ENCODE measurements around the gene WDR64. TPM values are rescaled to one million over a fixed set of nuclear protein-coding genes. Genes with fewer than 3 reads are reported as not detected.
A peak's percentile ranks its signal among the peaks of the same experiment; 100 is the strongest.

The WDR64 gene
- total and polyA plus RNA-seq, 5 donors, result 0.29 to 0.54 TPM; not detected in 3

DNA sequence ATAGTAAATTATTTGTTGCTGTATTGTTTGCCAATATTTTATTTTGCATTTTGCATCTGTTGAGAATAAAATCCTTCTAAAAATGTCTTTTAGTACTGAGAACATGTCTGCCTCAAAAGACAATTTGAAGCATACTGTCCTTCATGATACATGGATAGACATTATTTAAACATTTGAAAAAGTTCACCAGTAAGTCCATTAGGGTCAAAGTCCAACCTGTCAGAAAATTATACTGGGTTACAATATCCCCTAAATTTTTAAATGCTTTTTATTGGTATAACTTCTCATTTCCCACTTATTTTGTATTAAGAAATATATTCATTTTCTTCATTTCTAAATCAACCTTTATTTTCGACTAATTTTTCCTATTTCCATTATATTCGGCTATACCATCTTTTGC, 21.2 kb upstream of the WDR64 start:
- 97% methylated on average over 2 of the region's 2 CpGs for WGBS
- Histone ChIP-seq H3K4me1 (ENCODE audit: control insufficient read depth, insufficient read depth, low read length) (no peaks in the 10 kb centered on the region), H3K27me3 (ENCODE audit: control insufficient read depth, insufficient read depth) (no peaks in the 10 kb centered on the region), H3K4me3 (ENCODE audit: low read length) (no peak overlapping the region), H3K27ac (ENCODE audit: low read length) (no peak overlapping the region), H3K9me3 (ENCODE audit: control insufficient read depth, low read length) (no peaks in the 10 kb centered on the region)
- no peak for ATAC-seq
- intact Hi-C loops (cut with DNase I), result no loop called here
- DNase-seq, result no peak

DNA sequence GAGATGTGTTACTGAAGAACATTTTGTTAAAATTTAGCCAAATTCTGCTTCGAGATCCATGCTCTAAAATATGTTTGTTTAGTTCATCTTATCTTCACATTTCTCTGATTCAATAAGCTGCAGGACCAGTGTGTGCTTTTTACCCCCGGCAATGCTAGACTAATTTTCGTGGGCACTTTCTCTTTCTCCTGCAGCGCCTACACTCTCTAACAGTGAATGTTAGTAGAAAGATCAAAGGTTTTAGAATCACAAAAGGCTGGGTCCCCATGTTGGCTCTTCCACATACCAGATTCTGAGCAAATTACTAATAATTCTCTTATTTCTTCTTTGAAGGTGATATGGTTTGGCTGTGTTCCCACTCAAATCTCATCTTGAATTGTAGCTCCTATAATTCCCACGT, 20.4 kb upstream of the WDR64 start:
- DNase-seq (no peak), ATAC-seq (no peak)
- H3K27me3 ChIP-seq (ENCODE audit: control insufficient read depth, insufficient read depth), result no peaks in the 10 kb centered on the region
- intact Hi-C loops (cut with DNase I), result no loop called here
- H3K4me3 ChIP-seq (ENCODE audit: low read length), result no peak overlapping the region
- no peak overlapping the region for H3K27ac ChIP-seq (ENCODE audit: low read length)
- no peaks in the 10 kb centered on the region for H3K4me1 ChIP-seq (ENCODE audit: control insufficient read depth, insufficient read depth, low read length)
- WGBS, result 82% methylated on average over 5 of the region's 5 CpGs
- no peaks in the 10 kb centered on the region for H3K9me3 ChIP-seq (ENCODE audit: control insufficient read depth, low read length)

DNA sequence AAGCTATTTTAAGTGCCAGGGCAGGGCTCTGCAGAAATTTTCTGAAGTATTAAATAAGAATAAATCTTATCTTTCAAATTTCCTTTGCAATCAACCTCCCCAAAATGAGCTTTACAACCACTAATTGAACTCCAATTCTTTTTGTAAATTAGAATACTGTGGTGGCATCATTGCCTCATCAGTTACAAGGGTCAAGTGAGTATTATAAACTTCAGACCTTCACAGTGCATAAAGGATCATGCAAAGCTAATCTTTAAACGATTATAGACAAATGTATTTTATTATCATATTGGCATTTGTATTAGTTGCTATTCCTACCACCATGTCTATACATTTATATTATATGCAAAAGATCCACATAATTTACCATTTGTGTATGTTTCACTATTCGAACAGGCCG, 19.1 kb upstream of the WDR64 start:
- Histone ChIP-seq H3K4me3 (ENCODE audit: low read length) (no peak overlapping the region), H3K27ac (ENCODE audit: low read length) (no peak overlapping the region), H3K4me1 (ENCODE audit: control insufficient read depth, insufficient read depth, low read length) (no peaks in the 10 kb centered on the region), H3K27me3 (ENCODE audit: control insufficient read depth, insufficient read depth) (no peaks in the 10 kb centered on the region), H3K9me3 (ENCODE audit: control insufficient read depth, low read length) (no peaks in the 10 kb centered on the region)
- WGBS, result 92% methylated on average over 3 of the region's 3 CpGs
- DNase-seq (no peak), ATAC-seq (no peak)
- intact Hi-C loops (cut with DNase I), result no loop called here

DNA sequence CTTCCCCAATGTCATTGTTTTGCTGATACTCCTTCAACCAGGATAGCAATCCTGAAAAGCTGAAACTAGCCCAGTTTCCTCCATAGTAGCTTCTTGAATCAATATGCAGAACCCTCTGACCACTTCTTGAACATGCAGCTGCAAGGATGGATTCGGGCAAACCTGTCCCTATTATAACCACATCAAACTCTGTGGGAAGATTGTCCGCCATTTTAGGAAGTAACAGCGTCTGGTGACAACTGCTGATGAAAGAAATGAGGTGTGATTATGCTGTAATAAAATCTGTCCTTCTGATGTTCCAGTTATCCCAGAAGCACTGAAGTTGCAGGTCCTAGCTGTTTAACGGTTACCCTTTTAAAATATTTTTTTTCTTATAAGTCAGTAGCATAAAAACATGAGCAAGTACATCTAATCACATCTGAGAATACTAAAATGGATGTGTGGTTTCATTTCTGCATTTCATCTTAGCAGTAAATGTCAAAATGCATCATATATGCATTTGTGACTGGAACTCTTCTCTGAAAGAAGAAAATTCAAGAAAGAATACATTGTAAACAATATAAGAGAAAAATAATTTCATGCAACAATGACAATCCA, 16.4 kb upstream of the WDR64 start:
- ATAC-seq (no peak), DNase-seq (no peak)
- Histone ChIP-seq H3K4me1 (ENCODE audit: control insufficient read depth, insufficient read depth, low read length) (no peaks in the 10 kb centered on the region), H3K4me3 (ENCODE audit: low read length) (no peak overlapping the region), H3K9me3 (ENCODE audit: control insufficient read depth, low read length) (no peaks in the 10 kb centered on the region), H3K27me3 (ENCODE audit: control insufficient read depth, insufficient read depth) (no peaks in the 10 kb centered on the region), H3K27ac (ENCODE audit: low read length) (no peak overlapping the region)
- intact Hi-C loops (cut with DNase I), result no loop called here
- 92% methylated on average over 4 of the region's 4 CpGs for WGBS

DNA sequence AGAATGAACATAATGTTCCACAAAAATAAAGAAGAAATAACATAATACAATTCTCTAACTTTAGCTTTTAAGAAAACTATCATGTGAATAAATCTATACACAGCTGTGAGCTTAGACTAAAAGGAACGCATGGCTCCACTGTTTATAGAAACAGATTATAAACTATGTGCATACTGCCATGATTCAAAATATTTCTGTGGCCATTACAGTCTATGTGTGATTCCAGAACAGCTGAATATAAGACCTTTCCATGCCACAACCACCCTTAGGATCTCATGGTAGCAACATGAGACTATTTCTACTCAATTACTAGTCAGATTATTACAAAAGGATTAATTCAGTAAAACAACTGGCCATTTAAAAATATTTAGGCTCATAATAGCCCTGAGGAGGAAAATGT, 15.8 kb upstream of the WDR64 start:
- intact Hi-C loops (cut with DNase I), result no loop called here
- no peaks in the 10 kb centered on the region for H3K4me1 ChIP-seq (ENCODE audit: control insufficient read depth, insufficient read depth, low read length)
- H3K4me3 ChIP-seq (ENCODE audit: low read length), result no peak overlapping the region
- no peaks in the 10 kb centered on the region for H3K9me3 ChIP-seq (ENCODE audit: control insufficient read depth, low read length)
- no peak overlapping the region for H3K27ac ChIP-seq (ENCODE audit: low read length)
- WGBS, result 71% methylated on average over 1 of the region's 1 CpG
- no peak for ATAC-seq
- DNase-seq, result no peak
- H3K27me3 ChIP-seq (ENCODE audit: control insufficient read depth, insufficient read depth), result no peaks in the 10 kb centered on the region

DNA sequence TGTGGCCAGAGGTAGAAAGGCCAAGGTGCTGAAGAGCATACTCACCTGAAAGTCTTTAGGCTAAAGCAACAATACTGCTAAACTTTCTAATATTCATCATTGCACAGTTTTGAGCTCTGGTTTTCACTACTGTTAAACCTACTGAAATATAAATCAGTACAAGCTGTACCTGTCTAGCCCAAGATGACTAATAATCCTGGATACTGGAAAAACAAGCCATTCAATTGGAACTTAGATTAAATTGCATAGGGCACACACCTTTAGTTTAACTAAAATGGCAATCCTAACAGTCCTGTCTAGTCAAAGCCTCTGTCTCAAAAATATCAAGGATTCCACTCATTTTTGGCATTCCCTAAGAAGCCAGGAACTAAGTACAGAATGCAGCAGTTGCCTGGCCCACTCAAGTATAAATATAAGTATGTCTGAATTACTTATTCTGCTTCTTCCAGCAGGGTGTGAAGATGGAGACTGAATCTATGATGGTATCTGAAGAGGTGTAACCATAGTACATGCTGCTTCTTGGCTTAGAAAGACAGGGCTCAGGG, 15.0 kb upstream of the WDR64 start:
- Histone ChIP-seq H3K4me1 (ENCODE audit: control insufficient read depth, insufficient read depth, low read length) (no peaks in the 10 kb centered on the region), H3K9me3 (ENCODE audit: control insufficient read depth, low read length) (no peaks in the 10 kb centered on the region), H3K27me3 (ENCODE audit: control insufficient read depth, insufficient read depth) (no peaks in the 10 kb centered on the region), H3K27ac (ENCODE audit: low read length) (no peak overlapping the region), H3K4me3 (ENCODE audit: low read length) (no peak overlapping the region)
- DNase-seq (no peak), ATAC-seq (no peak)
- intact Hi-C loops (cut with DNase I), result no loop called here

DNA sequence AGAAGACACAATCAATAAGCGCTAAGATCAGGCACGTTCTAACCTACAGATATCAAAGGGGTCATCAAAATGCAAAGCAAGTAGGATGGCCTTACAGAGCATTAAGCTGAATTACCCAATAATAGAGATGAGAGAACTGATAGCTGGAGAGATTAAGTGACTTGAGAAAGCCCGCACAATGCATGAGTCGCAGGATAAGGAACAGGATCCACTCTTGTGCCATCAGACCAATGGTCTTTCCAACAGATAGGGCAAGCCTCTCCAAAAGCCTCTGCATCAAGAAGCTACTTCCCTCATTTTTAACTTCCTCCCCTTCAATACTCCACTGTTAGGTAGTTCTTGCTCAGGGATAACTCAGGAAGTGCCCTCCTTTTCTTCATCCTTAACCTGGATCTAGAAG, 14.5 kb upstream of the WDR64 start:
- H3K4me3 ChIP-seq (ENCODE audit: low read length), result no peak overlapping the region
- H3K9me3 ChIP-seq (ENCODE audit: control insufficient read depth, low read length), result no peaks in the 10 kb centered on the region
- H3K27ac ChIP-seq (ENCODE audit: low read length), result no peak overlapping the region
- WGBS, result 85% methylated on average over 4 of the region's 4 CpGs
- no peak for DNase-seq
- no peaks in the 10 kb centered on the region for H3K27me3 ChIP-seq (ENCODE audit: control insufficient read depth, insufficient read depth)
- ATAC-seq, result no peak
- intact Hi-C loops (cut with DNase I), result no loop called here
- H3K4me1 ChIP-seq (ENCODE audit: control insufficient read depth, insufficient read depth, low read length), result no peaks in the 10 kb centered on the region

DNA sequence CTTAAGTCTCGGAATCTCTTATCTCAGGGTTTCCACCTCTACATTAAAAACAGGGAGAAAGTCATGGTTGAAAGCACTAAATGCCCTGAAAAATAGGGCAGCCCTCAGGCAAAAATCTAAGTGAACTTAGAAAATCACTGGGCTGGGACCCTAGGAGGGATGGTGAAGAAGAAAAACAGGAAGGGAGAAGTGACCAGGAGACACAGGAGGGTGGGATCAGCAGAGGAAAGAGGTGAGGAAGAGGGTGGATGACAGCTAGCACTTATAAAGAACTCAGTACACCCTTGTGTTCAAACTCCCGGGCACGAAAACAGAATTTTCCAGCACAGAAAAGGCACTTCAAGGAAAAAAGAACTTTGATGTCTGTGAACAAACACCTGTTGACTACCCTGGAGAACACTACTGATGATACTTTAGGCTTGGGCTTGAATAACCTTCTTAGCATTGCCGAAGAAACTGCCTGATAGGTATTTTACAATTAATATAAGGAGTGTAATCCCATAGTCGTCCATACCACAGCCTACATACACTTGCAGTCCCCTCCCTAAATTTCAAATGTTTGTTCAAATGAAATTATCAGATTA, 13.9 kb upstream of the WDR64 start:
- H3K4me3 ChIP-seq (ENCODE audit: low read length), result no peak overlapping the region
- WGBS, result 68% methylated on average over 5 of the region's 5 CpGs
- intact Hi-C loops (cut with DNase I), result no loop called here

DNA sequence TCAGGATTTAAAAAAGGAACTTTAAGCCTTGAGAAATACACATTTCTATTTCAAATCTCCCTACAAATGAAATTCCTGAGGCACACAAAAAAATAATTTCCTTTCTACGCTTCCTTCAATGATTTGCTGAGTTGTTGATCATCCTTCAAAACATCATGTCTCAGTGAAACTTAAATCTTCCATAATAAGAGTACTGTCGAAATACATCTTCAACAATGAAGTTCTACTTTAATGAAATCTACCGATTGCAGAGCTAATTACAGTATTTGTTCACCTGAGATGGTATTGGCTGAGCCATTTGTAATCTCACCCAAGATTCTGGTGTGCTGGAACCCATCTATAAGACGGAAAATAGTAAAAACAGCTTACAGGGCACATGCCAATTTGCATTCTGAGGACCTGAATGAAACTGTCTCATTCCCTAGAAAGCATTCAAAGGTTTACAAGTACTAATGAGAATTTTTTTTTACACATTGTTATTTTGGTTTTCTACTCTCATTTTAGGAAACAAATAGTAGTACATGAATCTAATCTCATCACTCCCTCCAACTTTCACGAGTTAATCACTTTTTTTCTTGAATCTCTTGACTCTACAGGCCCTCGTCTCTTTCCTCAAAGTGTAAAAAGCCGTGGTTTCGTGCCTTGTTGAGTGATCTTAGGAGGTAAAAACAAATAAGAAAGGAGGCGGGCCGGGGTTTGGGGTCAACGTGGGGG, 13.0 kb upstream of the WDR64 start:
- DNase-seq (no peak), ATAC-seq (no peak)
- H3K4me1 ChIP-seq (ENCODE audit: control insufficient read depth, insufficient read depth, low read length), result no peaks in the 10 kb centered on the region
- no peaks in the 10 kb centered on the region for H3K27me3 ChIP-seq (ENCODE audit: control insufficient read depth, insufficient read depth)
- WGBS, result 14% methylated on average over 11 of the region's 11 CpGs
- no peaks in the 10 kb centered on the region for H3K9me3 ChIP-seq (ENCODE audit: control insufficient read depth, low read length)
- peak overlapping the region; percentile 86 for H3K4me3 ChIP-seq (ENCODE audit: low read length)
- intact Hi-C loops (cut with DNase I), result no loop called here
- H3K27ac ChIP-seq (ENCODE audit: low read length), result no peak overlapping the region

More for the DNA sequence above, 13.9 kb upstream of the WDR64 start:
- no peaks in the 10 kb centered on the region for H3K9me3 ChIP-seq (ENCODE audit: control insufficient read depth, low read length)
- H3K4me1 ChIP-seq (ENCODE audit: control insufficient read depth, insufficient read depth, low read length), result no peaks in the 10 kb centered on the region
- H3K27me3 ChIP-seq (ENCODE audit: control insufficient read depth, insufficient read depth), result no peaks in the 10 kb centered on the region
- no peak overlapping the region for H3K27ac ChIP-seq (ENCODE audit: low read length)
- ATAC-seq (no peak), DNase-seq (no peak)

DNA sequence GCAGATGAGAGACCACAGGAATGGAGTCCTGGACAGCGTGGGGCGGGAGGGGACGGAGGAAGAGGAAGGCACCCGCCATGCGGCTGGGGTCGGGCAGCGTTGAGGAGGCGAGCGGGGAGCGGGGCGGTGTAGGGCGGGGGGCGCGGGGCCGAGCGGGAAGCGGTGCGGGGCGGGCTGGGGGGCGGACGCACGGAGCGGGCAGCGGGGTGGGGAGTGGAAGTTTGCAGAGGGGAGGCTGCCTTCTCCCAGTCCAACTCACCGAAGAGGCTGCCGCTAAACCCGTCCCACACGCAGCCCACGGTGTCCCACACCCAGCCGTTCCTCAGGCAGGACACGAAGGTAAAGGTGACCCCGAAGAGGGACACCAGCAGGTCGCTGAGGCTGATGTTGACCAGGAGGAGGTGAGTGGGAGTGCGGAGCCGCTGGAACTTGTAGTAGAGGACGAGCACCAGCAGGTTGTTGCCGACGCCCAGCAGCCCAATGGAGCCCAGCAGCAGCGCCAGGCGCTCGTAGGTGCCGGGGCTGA, 12.4 kb upstream of the WDR64 start:
- ATAC-seq (peak; percentile 19 to 22), DNase-seq (peak in 2 of 3 donors; percentile 25 to 72)
- WGBS, result 1% methylated on average over 42 of the region's 42 CpGs

DNA sequence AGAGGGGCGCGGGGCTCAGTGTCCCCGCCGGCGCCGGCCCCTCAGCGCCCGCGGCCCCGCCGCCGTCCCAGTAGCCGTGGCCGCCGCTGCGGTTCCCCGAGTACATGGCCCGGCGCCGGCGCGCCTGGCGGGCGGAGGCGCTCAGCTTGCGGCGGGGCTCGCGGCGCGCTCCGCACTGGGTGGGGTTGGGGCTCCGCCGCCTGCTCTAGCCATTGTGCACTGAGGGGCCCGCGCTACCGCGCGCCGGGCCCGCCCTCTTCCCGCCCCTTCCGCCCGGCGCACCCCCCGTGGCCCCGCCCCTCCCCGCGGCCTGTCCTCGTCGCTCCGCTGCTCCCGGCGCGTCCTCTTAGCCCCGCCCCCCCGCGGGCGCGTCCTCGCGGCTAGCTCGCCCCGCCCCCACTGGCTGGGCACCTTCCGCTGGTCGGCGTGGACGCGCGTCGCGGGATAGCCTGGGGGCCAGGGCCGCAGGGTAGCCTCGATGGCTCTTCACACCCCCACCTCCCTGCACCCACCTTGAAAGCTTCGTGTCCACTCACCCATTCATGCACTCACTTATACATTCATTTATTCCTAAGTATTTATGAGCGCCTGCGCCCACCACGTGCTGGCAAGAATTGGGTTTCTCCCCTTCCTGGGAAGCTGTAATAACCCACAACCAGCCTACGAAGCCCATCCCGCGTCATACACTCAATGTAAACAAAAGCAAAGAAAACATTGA, 11.8 kb upstream of the WDR64 start, which contains the start of the genes CHML and OPN3:
TSS of gene CHML (minus strand) at position 221 of the 718 bp plus-strand sequence. CDS start 4,603 bp downstream, outside the sequence.
TSS of gene OPN3 (minus strand) at position 221 of the 718 bp plus-strand sequence. CDS start at position 106, 115 bp downstream.
- H3K9me3 ChIP-seq (ENCODE audit: control insufficient read depth, low read length), result no peaks in the 10 kb centered on the region
- ATAC-seq, result peak; percentile 100
- H3K27me3 ChIP-seq (ENCODE audit: control insufficient read depth, insufficient read depth), result no peaks in the 10 kb centered on the region
- 5% methylated on average over 81 of the region's 81 CpGs for WGBS
- peak; percentile 95 to 99 (median 98) for DNase-seq
- H3K4me3 ChIP-seq (ENCODE audit: low read length), result peak within 1 kb of the TSS; percentile 86
- H3K4me1 ChIP-seq (ENCODE audit: control insufficient read depth, insufficient read depth, low read length), result no peaks in the 10 kb centered on the region
- intact Hi-C loops (cut with DNase I), result no loop called here
- H3K27ac ChIP-seq (ENCODE audit: low read length), result peak within 1 kb of the TSS; percentile 61

More for the DNA sequence above, 12.4 kb upstream of the WDR64 start:
- no peaks in the 10 kb centered on the region for H3K27me3 ChIP-seq (ENCODE audit: control insufficient read depth, insufficient read depth)
- H3K4me3 ChIP-seq (ENCODE audit: low read length), result peak overlapping the region; percentile 86
- intact Hi-C loops (cut with DNase I), result no loop called here
- no peaks in the 10 kb centered on the region for H3K9me3 ChIP-seq (ENCODE audit: control insufficient read depth, low read length)
- H3K4me1 ChIP-seq (ENCODE audit: control insufficient read depth, insufficient read depth, low read length), result no peaks in the 10 kb centered on the region
- H3K27ac ChIP-seq (ENCODE audit: low read length), result peak overlapping the region; percentile 61

Data from right cardiac atrium (tissue), 5 donors.